Stimulated activated CD4-positive, alpha-beta T cell treated with anti-CD3 and anti-CD28 coated beads, TNF-alpha, amount 100 ng/mL, for 48 hours (primary cell): ENCODE results near the gene ROMO1.

Experiments
- DNase-seq, 3 donors: peaks; one replicate each; pipeline ENCODE4 v3.0.0-alpha.2; 2020; ENCODE audit warnings: low read depth in 3 of 3

Gene ROMO1

GRCh38 chr20:35699127-35699956 lies at the start of gene ROMO1, which contains the start of gene NFS1:
ROMO1 (plus strand) TSS chr20:35699405; CDS start chr20:35699633, 228 bp downstream.
NFS1 (minus strand) TSS chr20:35699352; CDS start chr20:35699288, 64 bp downstream.
- peak; percentile 66 to 84 (median 73) for DNase-seq

DNA sequence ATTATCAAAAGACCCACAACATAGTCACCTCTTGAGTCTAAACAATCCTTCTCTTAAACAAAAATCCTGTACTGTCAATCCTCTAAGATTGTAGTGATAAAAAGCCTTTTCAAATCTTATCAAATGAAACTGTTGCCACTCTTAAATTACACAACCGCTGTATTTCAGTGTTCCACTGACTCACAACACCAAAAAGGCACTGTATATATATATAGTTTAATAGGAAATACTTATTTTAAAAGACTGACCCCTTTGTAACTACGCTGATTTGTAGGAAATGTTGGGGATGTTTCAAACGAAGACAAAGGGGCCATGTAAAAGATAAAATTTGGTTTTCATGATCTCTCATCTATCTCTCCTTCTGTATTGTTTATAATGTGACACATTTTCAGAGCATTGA lies 48.6 kb upstream of the ROMO1 start:
- DNase-seq = no peak

DNA sequence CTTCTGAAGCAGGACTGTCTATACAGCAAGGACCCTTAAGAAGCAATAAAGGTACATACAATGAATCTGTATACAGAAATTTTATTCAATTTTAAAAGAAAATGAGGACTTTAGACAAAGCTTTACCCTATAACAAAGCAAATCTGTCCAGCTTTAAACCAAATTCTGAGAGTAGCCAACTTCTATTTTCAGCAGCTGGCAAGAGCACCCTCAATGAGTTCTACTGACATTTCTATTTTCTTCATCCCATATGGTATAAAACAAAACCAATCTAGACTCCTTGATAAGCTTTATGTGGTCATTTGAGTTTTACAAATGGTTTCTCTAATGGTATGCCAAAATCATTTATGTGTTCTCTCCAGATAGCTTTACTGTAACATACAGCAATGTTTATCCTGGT lies 47.2 kb upstream of the ROMO1 start:
- DNase-seq = no peak

DNA sequence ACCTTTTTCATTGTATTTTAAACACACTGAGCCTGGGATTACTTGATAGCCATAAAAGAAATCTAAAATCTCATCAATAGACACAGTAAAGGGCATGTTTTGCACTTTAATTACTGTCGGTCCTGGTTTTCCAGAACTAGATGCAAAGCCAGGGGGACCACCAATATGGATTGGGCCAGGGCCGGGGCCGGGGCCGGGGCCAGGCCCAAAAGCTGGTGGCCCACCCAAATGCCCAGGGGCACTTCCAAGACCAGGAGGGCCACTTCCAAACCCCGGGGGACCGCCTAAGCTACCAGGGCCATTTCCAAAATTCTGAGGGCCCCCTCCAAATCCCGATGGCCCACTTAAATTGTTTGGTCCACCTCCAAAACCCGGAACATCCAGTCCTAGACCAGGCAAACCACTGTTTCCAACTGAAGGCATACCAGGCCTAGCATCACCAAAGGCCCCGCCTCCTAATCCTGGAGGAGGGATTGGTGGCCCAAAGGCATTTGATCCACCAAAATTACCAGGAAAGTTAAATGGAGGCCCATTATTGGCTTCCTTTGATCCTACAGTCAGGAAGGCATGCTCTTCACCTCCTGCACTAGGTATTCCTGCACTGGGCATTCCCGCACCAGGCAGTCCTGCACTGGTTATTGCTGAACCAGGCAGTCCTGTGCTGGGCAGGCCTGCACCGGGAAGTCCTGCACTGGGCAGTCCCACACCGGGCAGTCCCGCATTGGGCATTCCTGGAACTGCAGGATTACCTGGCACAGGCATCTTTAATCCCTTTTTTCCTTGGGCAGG lies 46.4 kb upstream of the ROMO1 start:
- DNase-seq = no peak

- DNase-seq = no peak
Measured at GRCh38 chr20:35653430-35653734, 45.8 kb upstream of the ROMO1 start.

GRCh38 chr20:35653893-35654292 lies 45.3 kb upstream of the ROMO1 start:
- DNase-seq = no peak

- DNase-seq = no peak
Measured at GRCh38 chr20:35654415-35654814, 44.8 kb upstream of the ROMO1 start.

DNA sequence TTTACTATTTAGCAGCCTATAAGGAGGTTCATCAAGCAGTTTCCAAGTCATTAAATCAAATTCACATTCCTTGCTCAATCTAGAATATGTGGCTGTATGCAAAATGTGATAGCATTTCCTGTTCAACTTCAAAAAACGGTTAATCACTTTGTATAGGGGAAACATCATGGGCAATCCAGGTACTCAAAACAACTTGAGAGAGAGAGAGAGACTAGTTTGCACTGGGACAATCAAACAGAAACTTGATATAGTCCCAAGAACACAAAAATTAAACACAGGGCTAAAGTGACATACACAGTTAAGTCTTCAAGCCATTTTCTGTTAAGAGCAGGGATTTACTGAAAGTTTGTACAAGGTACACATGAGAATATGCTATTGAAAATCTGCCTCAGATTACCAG lies 41.9 kb upstream of the ROMO1 start:
- no peak for DNase-seq

- DNase-seq = peak; percentile 6 to 50 (median 19)
Measured at GRCh38 chr20:35660122-35660937, 38.9 kb upstream of the ROMO1 start.

GRCh38 chr20:35661053-35661452 lies 38.2 kb upstream of the ROMO1 start:
- DNase-seq = no peak

DNA sequence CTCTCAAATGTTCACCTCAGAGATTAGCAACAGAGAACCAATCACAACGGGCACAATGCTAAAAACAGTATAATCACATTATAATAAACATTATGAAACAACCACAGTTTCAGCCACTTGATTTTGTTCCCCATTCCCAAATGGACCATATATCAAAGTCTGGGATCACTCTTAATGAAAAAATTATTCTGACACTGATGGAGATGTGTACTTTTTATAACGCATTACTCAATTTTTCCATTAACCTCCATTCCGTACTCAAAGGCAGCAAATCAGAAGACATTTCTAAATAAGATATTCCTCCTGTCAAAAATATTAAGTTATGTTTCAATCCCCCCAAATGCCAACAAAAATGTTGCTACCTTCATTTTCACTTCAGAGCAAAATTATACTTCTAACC lies 37.3 kb upstream of the ROMO1 start:
- no peak for DNase-seq

- DNase-seq = no peak
Measured at GRCh38 chr20:35662551-35662950, 36.7 kb upstream of the ROMO1 start.

DNA sequence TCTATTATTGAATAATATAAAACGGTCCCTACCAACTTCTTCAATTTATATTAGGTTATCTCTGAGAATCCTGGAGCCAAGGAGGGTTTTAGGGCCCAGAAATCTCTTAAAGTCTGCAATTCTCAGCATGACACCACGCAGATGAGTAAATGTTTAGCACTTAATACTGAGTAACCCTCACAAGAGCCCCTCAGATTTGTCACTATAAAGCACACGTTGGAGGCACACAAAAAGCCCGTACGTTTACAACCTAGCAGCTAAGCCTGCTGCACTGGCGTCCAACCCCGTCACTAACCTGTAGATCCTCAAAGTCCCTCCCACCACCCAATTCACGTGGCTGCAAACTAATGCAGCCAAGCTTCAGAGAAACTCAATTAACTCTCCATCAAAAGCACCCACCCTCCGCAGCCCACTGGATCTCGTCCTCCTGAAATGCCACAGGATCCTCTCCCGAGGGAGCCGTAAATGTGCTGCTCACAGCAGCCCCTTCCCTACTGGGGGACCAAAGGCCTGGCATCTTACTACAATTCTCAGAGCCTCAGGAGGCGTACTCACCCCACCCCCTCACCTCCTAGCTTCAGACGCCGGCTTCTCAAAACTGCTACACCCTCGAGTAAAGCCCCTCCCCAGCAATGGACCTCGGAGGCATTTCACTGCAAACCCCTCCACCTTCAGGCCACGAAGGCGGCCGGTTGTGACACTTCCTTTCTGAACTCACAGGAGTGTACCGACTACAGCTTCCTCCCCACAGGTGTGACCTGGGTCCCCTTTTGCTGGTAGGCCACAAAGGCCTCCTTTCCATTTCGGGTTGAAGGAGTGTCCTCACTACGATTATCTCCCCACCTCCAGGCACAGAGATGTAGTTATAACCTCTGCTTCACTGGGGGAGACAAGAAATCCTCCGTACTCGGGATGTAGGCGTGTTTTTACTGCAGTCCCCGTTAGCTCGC lies 35.4 kb upstream of the ROMO1 start:
- DNase-seq = peak; percentile 26 to 47 (median 42)

- peak; percentile 88 to 90 (median 89) for DNase-seq
Measured at GRCh38 chr20:35664466-35665206, 34.6 kb upstream of the ROMO1 start, which contains the start of the genes CPNE1 and RBM12. CPNE1 (minus strand) TSS chr20:35664900; CDS start chr20:35632923, 31,977 bp downstream. RBM12 (minus strand) TSS chr20:35664900; CDS start chr20:35655322, 9,578 bp downstream.

DNA sequence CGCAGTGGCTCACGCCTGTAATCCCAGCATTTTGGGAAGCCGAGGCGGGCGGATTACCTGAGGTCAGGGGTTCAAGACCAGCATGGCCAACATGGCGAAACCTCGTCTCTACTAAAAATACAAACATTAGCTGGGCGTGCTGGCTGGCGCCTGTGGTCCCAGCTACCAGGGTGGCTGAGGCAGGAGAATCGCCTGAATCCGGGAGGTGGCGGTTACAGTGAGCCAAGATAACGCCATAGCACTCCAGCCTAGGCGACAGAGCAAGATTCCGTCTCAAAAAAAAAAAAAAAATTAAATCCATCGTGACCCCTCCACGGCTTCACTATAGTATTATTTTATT lies 33.3 kb upstream of the ROMO1 start:
- DNase-seq = no peak

GRCh38 chr20:35669221-35669620 lies 30.0 kb upstream of the ROMO1 start:
- no peak for DNase-seq

DNA sequence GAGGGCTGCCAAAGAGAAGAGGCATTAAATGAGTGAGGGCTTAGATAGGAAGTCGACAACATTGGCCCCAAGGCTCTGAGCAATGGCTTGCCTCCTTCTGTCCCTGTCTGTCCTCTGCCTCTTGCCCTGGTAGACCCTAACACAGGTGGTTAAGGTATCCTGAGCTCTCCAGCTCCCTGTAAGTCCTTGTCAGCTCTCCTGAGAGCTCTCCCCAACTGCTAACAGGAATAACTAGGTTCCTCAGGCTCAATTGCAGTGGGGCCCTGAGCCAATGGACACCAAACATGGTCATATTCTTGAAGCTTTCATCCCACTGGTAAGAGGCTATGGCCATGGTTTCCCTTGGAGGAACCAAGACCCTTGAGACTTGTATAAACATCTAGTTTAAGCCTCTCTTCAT lies 29.5 kb upstream of the ROMO1 start:
- no peak for DNase-seq

DNA sequence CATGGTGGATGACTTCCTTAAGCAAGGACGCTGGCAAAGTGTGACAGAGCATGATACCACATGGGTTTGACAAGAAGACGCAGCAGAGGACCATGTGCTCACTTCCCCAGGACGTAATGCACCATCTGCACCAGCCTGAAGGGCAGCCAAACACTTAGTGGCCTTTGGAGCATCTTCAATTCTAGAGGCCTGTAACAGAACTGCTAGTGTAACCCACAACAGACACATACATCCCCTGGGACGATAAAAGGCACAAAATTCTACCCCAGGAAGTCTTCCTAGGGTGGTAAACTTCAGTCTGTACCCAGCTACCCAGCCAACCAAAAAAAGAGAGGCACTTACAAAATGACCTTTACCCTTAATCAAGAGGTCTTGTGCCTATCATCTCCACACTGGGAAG lies 25.3 kb upstream of the ROMO1 start:
- DNase-seq = no peak

DNA sequence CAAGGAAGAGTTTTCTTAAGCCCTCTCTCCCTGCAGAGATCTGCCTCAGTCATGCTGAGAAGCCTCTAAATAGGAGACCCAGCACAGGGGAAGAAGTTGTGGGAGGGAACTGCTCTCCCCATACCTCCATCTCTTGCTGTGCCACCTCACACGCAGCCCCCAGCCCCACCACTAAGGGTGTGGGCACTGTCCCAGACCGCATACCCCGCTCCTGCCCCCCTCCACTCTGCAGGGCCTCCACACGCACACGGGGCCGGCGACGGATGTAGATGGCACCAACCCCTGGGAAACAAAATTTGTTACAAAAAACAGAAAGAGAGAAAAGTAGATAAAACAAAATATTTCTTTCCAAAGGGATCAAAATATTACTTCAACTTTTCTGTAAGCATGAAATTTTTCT lies 24.3 kb upstream of the ROMO1 start:
- DNase-seq = no peak
